ENCODE data around the gene MECR. TPM values are rescaled to one million over a fixed set of nuclear protein-coding genes. Genes with fewer than 3 reads are reported as not detected.

Gene MECR
- polyA plus RNA-seq, 1 of the 3 experiments (the other 2 are of a cell fraction) = 38.3 TPM

- no peaks in the 10 kb centered on the region for H3K79me2 ChIP-seq (ENCODE audit: insufficient read depth)
- CTCF ChIA-PET = interaction anchor here (0.9 to 1.1 kb wide), 2 partner anchors 21 to 190 kb away, joined by 3 to 4 read pairs; no protein-coding TSS in a partner anchor
- H3K4me1 ChIP-seq (ENCODE audit: control insufficient read depth in 1 of 2, insufficient read depth in 2 of 2, low read depth in 1 of 2, low read length in 1 of 2) = peaks cover 0 to 47% of the 10 kb centered on the region in 2 experiments; a peak in 1 of 4 replicates
- H4K20me1 ChIP-seq (ENCODE audit: insufficient read depth) = no peaks in the 10 kb centered on the region
- no peaks in the 10 kb centered on the region for H3K9me3 ChIP-seq
- H3K27ac ChIP-seq (ENCODE audit: low read depth in 2 of 2, low read length in 1 of 2) = no peak overlapping the region; a peak in 1 of 4 replicates
- no peaks in the 10 kb centered on the region for H3K36me3 ChIP-seq (replicated peaks in 1 of 2; ENCODE audit: control insufficient read depth in 1 of 2, insufficient read depth in 2 of 2, low read length in 1 of 2)
- 79% methylated on average over 2 of the region's 2 CpGs for WGBS (ENCODE audit: low lambda C conversion rate)
- no peak overlapping the region for H2AFZ ChIP-seq (ENCODE audit: low read depth)
- no peak overlapping the region for H3K9ac ChIP-seq
- H3K4me3 ChIP-seq (ENCODE audit: low read depth in 2 of 2, low read length in 1 of 2) = no peak overlapping the region
- TF ChIP-seq SMC3 (IDR thresholded peaks at IDR 0.05; ENCODE audit: low read depth, low read length) (no peak), JUND (IDR thresholded peaks at IDR 0.05) (no peak), TCF12 (IDR thresholded peaks at IDR 0.05) (no peak), USF2 (IDR thresholded peaks at IDR 0.05; ENCODE audit: borderline replicate concordance, low read depth, low read length) (no peak), YY1 (IDR thresholded peaks at IDR 0.05; ENCODE audit: low read depth) (no peak), PBX3 (IDR thresholded peaks at IDR 0.05) (no peak), NFIC (IDR thresholded peaks at IDR 0.05; ENCODE audit: borderline replicate concordance) (no peak), NRF1 (IDR thresholded peaks at IDR 0.05; ENCODE audit: low read depth, low read length) (no peak), MXI1 (IDR thresholded peaks at IDR 0.05; ENCODE audit: low read depth, low read length) (no peak), ELF1 (IDR thresholded peaks at IDR 0.05) (no peak), TAF1 (IDR thresholded peaks at IDR 0.05; ENCODE audit: borderline replicate concordance, low read depth, low read length) (no peak), SIN3A (IDR thresholded peaks at IDR 0.05; ENCODE audit: borderline replicate concordance, low read depth, low read length) (no peak), EP300 (IDR thresholded peaks at IDR 0.05; ENCODE audit: borderline replicate concordance in 1 of 2, low read depth in 1 of 2, low read length in 1 of 2) (no peak), FOXJ3 (CRISPR knock-in tag; IDR thresholded peaks at IDR 0.05) (no peak)
- H3K9me2 ChIP-seq = no peaks in the 10 kb centered on the region
- POLR2A ChIA-PET = interaction anchor here (1.1 kb wide), 1 partner anchor 10 kb away, joined by 3 read pairs; no protein-coding TSS in a partner anchor
- H3F3A ChIP-seq (replicated peaks; ENCODE audit: insufficient read depth) = no peaks in the 10 kb centered on the region
- no peak overlapping the region for H3K4me2 ChIP-seq
- no peaks in the 10 kb centered on the region for H3K27me3 ChIP-seq (ENCODE audit: insufficient read depth)
- no peak for DNase-seq
These were observed 19.3 kb upstream of the MECR start for GRCh38 chr1:29249951-29250581.

GRCh38 chr1:29249170-29249691, 18.5 kb upstream of the MECR start:
- H3K36me3 ChIP-seq (replicated peaks in 1 of 2; ENCODE audit: control insufficient read depth in 1 of 2, insufficient read depth in 2 of 2, low read length in 1 of 2) = no peaks in the 10 kb centered on the region
- no peaks in the 10 kb centered on the region for H4K20me1 ChIP-seq (ENCODE audit: insufficient read depth)
- ChIA-PET POLR2A (no interaction called here), CTCF (interaction anchor here (0.9 kb wide), 1 partner anchor 190 kb away, joined by 3 read pairs; no protein-coding TSS in a partner anchor)
- DNase-seq = peak; percentile 43
- no peak overlapping the region for H2AFZ ChIP-seq (ENCODE audit: low read depth)
- no peak for TF ChIP-seq EZH2phosphoT487 (IDR thresholded peaks at IDR 0.05; ENCODE audit: borderline replicate concordance, low read depth)
- TF ChIP-seq GABPA (IDR thresholded peaks at IDR 0.05; ENCODE audit: low read depth) = no peak
- TF ChIP-seq USF2 (IDR thresholded peaks at IDR 0.05; ENCODE audit: borderline replicate concordance, low read depth, low read length) = no peak
- TF ChIP-seq NRF1 (IDR thresholded peaks at IDR 0.05; ENCODE audit: low read depth, low read length) = no peak
- no peak for TF ChIP-seq TCF12 (IDR thresholded peaks at IDR 0.05)
- no peak for TF ChIP-seq SIN3A (IDR thresholded peaks at IDR 0.05; ENCODE audit: borderline replicate concordance, low read depth, low read length)
- no peak for TF ChIP-seq FOXM1 (IDR thresholded peaks at IDR 0.05; ENCODE audit: low read depth)
- TF ChIP-seq CTCF (IDR thresholded peaks at IDR 0.05) = no peak
- TF ChIP-seq NFIC (IDR thresholded peaks at IDR 0.05; ENCODE audit: borderline replicate concordance) = no peak
- TF ChIP-seq MXI1 (IDR thresholded peaks at IDR 0.05; ENCODE audit: low read depth, low read length) = no peak
- no peak for TF ChIP-seq RAD21 (IDR thresholded peaks at IDR 0.05; ENCODE audit: low read length)
- no peak for TF ChIP-seq MAX (IDR thresholded peaks at IDR 0.05; ENCODE audit: low read depth)
- TF ChIP-seq RFX5 (IDR thresholded peaks at IDR 0.05; ENCODE audit: low read length) = no peak
- TF ChIP-seq RCOR1 (IDR thresholded peaks at IDR 0.05; ENCODE audit: low read length) = no peak
- no peak for TF ChIP-seq ELF1 (IDR thresholded peaks at IDR 0.05)
- no peak for TF ChIP-seq TAF1 (IDR thresholded peaks at IDR 0.05; ENCODE audit: borderline replicate concordance, low read depth, low read length)
- H3K9me3 ChIP-seq = no peaks in the 10 kb centered on the region
- H3K9ac ChIP-seq = no peak overlapping the region
- H3K4me2 ChIP-seq = no peak overlapping the region
- H3K9me2 ChIP-seq = no peaks in the 10 kb centered on the region
- WGBS (ENCODE audit: low lambda C conversion rate) = 80% methylated on average over 7 of the region's 8 CpGs
- H3K4me1 ChIP-seq (ENCODE audit: control insufficient read depth in 1 of 2, insufficient read depth in 2 of 2, low read depth in 1 of 2, low read length in 1 of 2) = peaks cover 0 to 52% of the 10 kb centered on the region in 2 experiments; a peak in 1 of 4 replicates
- no peak overlapping the region; a peak in 1 of 4 replicates for H3K27ac ChIP-seq (ENCODE audit: low read depth in 2 of 2, low read length in 1 of 2)
- H3K4me3 ChIP-seq (ENCODE audit: low read depth in 2 of 2, low read length in 1 of 2) = no peak overlapping the region
- no peaks in the 10 kb centered on the region for H3F3A ChIP-seq (replicated peaks; ENCODE audit: insufficient read depth)
- no peaks in the 10 kb centered on the region for H3K79me2 ChIP-seq (ENCODE audit: insufficient read depth)
- no peaks in the 10 kb centered on the region for H3K27me3 ChIP-seq (ENCODE audit: insufficient read depth)
